OCI-M2 (cell line): Measurements from ENCODE around the gene NCR3LG1.
"Not testable (repeated sequence)": the region's sequence is repeated elsewhere in the genome, so short reads cannot be mapped to it uniquely, and the experiment has no call there.

ENCODE experiments used
- DNase-seq: peaks from one replicate; lab custom pipeline; 2025; ENCODE audit not compliant: unreplicated experiment; lab: John Stamatoyannopoulos, UW

The NCR3LG1 gene

GRCh38 chr11:17408641-17409040 lies 57.0 kb downstream of the NCR3LG1 start:
- no peak for DNase-seq

GRCh38 chr11:17410606-17411379 lies 59.2 kb downstream of the NCR3LG1 start:
- DNase-seq = no peak

GRCh38 chr11:17411418-17411817 lies 59.8 kb downstream of the NCR3LG1 start:
- no peak for DNase-seq

GRCh38 chr11:17412488-17413180 lies 61.0 kb downstream of the NCR3LG1 start:
- no peak for DNase-seq

GRCh38 chr11:17413414-17414316 lies 62.1 kb downstream of the NCR3LG1 start:
- no peak for DNase-seq

GRCh38 chr11:17414317-17414737 lies 62.7 kb downstream of the NCR3LG1 start:
- no peak for DNase-seq

GRCh38 chr11:17414992-17415391 lies 63.4 kb downstream of the NCR3LG1 start:
- DNase-seq = no peak

- no peak for DNase-seq
Observed at GRCh38 chr11:17415523-17416104, 64.0 kb downstream of the NCR3LG1 start.

- DNase-seq = no peak
Observed at GRCh38 chr11:17416492-17416891, 64.9 kb downstream of the NCR3LG1 start.

- DNase-seq = no peak
Observed at GRCh38 chr11:17418444-17419081, 67.0 kb downstream of the NCR3LG1 start.

- no peak for DNase-seq
Observed at GRCh38 chr11:17421781-17422180, 70.2 kb downstream of the NCR3LG1 start.

- DNase-seq = no peak
Observed at GRCh38 chr11:17423533-17424310, 72.1 kb downstream of the NCR3LG1 start.

- not testable (repeated sequence) for DNase-seq
Observed at GRCh38 chr11:17426233-17426632, 74.6 kb downstream of the NCR3LG1 start.
